Stimulated activated naive CD4-positive, alpha-beta T cell treated with Interleukin-2 at 50 U/mL for 16 hours (primary cell): ENCODE results near the gene LMAN1L.

Experiments used
- DNase-seq: peaks from one replicate; lab custom pipeline; 2025; lab: John Stamatoyannopoulos, UW

LMAN1L gene

GRCh38 chr15:74816624-74817369 is 4.2 kb downstream of the LMAN1L start:
- DNase-seq: no peak

- DNase-seq: no peak
These were observed 4.7 kb downstream of the LMAN1L start for GRCh38 chr15:74817370-74817737.

- no peak for DNase-seq
These were observed 7.4 kb downstream of the LMAN1L start for GRCh38 chr15:74820056-74820455.

GRCh38 chr15:74821091-74821789 is 8.6 kb downstream of the LMAN1L start:
- no peak for DNase-seq

- DNase-seq: no peak
These were observed 9.1 kb downstream of the LMAN1L start for GRCh38 chr15:74821790-74822158.

GRCh38 chr15:74822233-74822632 is 9.6 kb downstream of the LMAN1L start:
- no peak for DNase-seq

- DNase-seq: no peak
These were observed 10.7 kb downstream of the LMAN1L start for GRCh38 chr15:74823324-74823723.

- no peak for DNase-seq
These were observed 12.3 kb downstream of the LMAN1L start for GRCh38 chr15:74824976-74825375.

- DNase-seq: no peak
These were observed 13.2 kb downstream of the LMAN1L start for GRCh38 chr15:74825866-74826265.

- peak; percentile 20 for DNase-seq
These were observed 13.8 kb downstream of the LMAN1L start, which contains the start of gene CPLX3 for GRCh38 chr15:74826364-74826819. Gene CPLX3, plus strand, starts transcription at chr15:74826627. Its CDS starts 77 bp downstream, at chr15:74826704.

GRCh38 chr15:74826921-74827320 is 14.3 kb downstream of the LMAN1L start:
- DNase-seq: no peak

- DNase-seq: no peak
These were observed 15.0 kb downstream of the LMAN1L start for GRCh38 chr15:74827614-74828013.

GRCh38 chr15:74828835-74829234 is 16.2 kb downstream of the LMAN1L start:
- DNase-seq: no peak

GRCh38 chr15:74829486-74829885 is 16.9 kb downstream of the LMAN1L start:
- DNase-seq: no peak

GRCh38 chr15:74829991-74830390 is 17.4 kb downstream of the LMAN1L start:
- no peak for DNase-seq

- no peak for DNase-seq
These were observed 18.2 kb downstream of the LMAN1L start for GRCh38 chr15:74830868-74831267.

GRCh38 chr15:74831813-74832495 is 19.3 kb downstream of the LMAN1L start:
- no peak for DNase-seq

GRCh38 chr15:74832826-74833225 is 20.2 kb downstream of the LMAN1L start:
- no peak for DNase-seq

- DNase-seq: no peak
These were observed 20.9 kb downstream of the LMAN1L start for GRCh38 chr15:74833376-74834107.

- no peak for DNase-seq
These were observed 22.7 kb downstream of the LMAN1L start for GRCh38 chr15:74835312-74835823.

- no peak for DNase-seq
These were observed 24.2 kb downstream of the LMAN1L start for GRCh38 chr15:74836846-74837245.
